ENCODE data around the gene TECR. TPM values are rescaled to one million over a fixed set of nuclear protein-coding genes. Genes with fewer than 3 reads are reported as not detected.
"Not testable (repeated sequence)": the region's sequence is repeated elsewhere in the genome, so short reads cannot be mapped to it uniquely, and the experiment has no call there.

The TECR gene
- total and polyA plus RNA-seq, 2 of the 4 experiments (the other 2 are of a cell fraction), result 46.2 to 81.2 TPM

GRCh38 chr19:14551134-14552005, 22.0 kb downstream of the TECR start:
- H2BK5ac ChIP-seq (ENCODE audit: low read depth, low read length, poor library complexity, severe bottlenecking); H4K8ac ChIP-seq (ENCODE audit: low read depth in 2 of 2, low read length in 2 of 2); H3K4me3 ChIP-seq (ENCODE audit: insufficient read depth, low read depth, low read length); H3K18ac ChIP-seq (ENCODE audit: low read depth, low read length); intact Hi-C loops (cut with micrococcal nuclease); H4K91ac ChIP-seq (ENCODE audit: insufficient read depth, low read depth, low read length); H4K5ac ChIP-seq (ENCODE audit: low read depth, low read length); BruUV-seq (replicated peaks); H3K9ac ChIP-seq (ENCODE audit: low read depth, low read length); dilution Hi-C loops (cut with HindIII; ENCODE audit: low sequenced_read_pairs, unreplicated experiment); H3K14ac ChIP-seq (replicated peaks; ENCODE audit: low read depth, low read length); H3K9me1 ChIP-seq (ENCODE audit: insufficient read depth, low read length); H2BK120ac ChIP-seq (ENCODE audit: low read depth, low read length); H3K4me1 ChIP-seq (ENCODE audit: control insufficient read depth, insufficient read depth, low read length); H3K36me3 ChIP-seq (ENCODE audit: control insufficient read depth, insufficient read depth, low read length); H3K9me3 ChIP-seq (ENCODE audit: control insufficient read depth, insufficient read depth, low read length); H2BK20ac ChIP-seq (ENCODE audit: low read depth, low read length); CTCF ChIA-PET; H3K23ac ChIP-seq (ENCODE audit: low read depth, low read length); H2BK15ac ChIP-seq (ENCODE audit: low read depth, low read length); H4K20me1 ChIP-seq (ENCODE audit: insufficient read depth, low read length); H3K27me3 ChIP-seq (ENCODE audit: control insufficient read depth, insufficient read depth, low read length); POLR2A ChIA-PET (ENCODE audit: unreplicated experiment); H3K4ac ChIP-seq (ENCODE audit: low read depth, low read length); H3K4me2 ChIP-seq (ENCODE audit: low read depth, low read length); H3K56ac ChIP-seq (ENCODE audit: extremely low read depth, insufficient read depth, low read length); H3K27ac ChIP-seq (ENCODE audit: insufficient read depth, low read length); H2AK5ac ChIP-seq (ENCODE audit: low read depth, low read length): not testable (repeated sequence)
- WGBS, 2 experiments (ENCODE audit: extremely low coverage in 2 of 2, insufficient read length in 1 of 2), result 46% methylated on average over 5 of the region's 12 CpGs; no CpG with 5 or more reads in 1 of the 2 experiments
- H2AFZ ChIP-seq (replicated peaks; ENCODE audit: low read length, poor library complexity), result peak overlapping the region; percentile 36
- 0 out of 2 replicates have a peak, but pooled peaks have one; percentile 21 for TF ChIP-seq CTCF (conservative IDR thresholded peaks at IDR 0.05; ENCODE audit: low read depth, low read length)
- peak; percentile 21; the same call in 1 of the 2 replicates for TF ChIP-seq RAD21 (IDR thresholded peaks at IDR 0.05; ENCODE audit: low read length)
- peaks cover 9 to 35% of the 10 kb centered on the region in 2 experiments for H3K79me1 ChIP-seq (ENCODE audit: low read depth in 1 of 2, low read length in 2 of 2)
- H2AK9ac ChIP-seq (replicated peaks; ENCODE audit: low read depth, low read length, poor library complexity), result peak overlapping the region; percentile 17
- peak; percentile 35 for DNase-seq
- ATAC-seq (ENCODE audit: low read depth), result peak; percentile 67
- in situ Hi-C loops (cut with MboI; ENCODE audit: low sequenced_read_pairs), result loop anchor here (25.0 kb wide), 1 partner anchor 886 kb away; the partner anchor contains the start of gene WIZ

GRCh38 chr19:14552006-14552360, 22.6 kb downstream of the TECR start:
- H2BK5ac ChIP-seq (ENCODE audit: low read depth, low read length, poor library complexity, severe bottlenecking); H3K4ac ChIP-seq (ENCODE audit: low read depth, low read length); H3K9me3 ChIP-seq (ENCODE audit: control insufficient read depth, insufficient read depth, low read length); H2AK9ac ChIP-seq (replicated peaks; ENCODE audit: low read depth, low read length, poor library complexity); H3K9ac ChIP-seq (ENCODE audit: low read depth, low read length); H3K9me1 ChIP-seq (ENCODE audit: insufficient read depth, low read length); H3K18ac ChIP-seq (ENCODE audit: low read depth, low read length); H3K56ac ChIP-seq (ENCODE audit: extremely low read depth, insufficient read depth, low read length); CTCF ChIA-PET; H2AFZ ChIP-seq (replicated peaks; ENCODE audit: low read length, poor library complexity); H4K91ac ChIP-seq (ENCODE audit: insufficient read depth, low read depth, low read length); H2BK15ac ChIP-seq (ENCODE audit: low read depth, low read length); H3K4me1 ChIP-seq (ENCODE audit: control insufficient read depth, insufficient read depth, low read length); H3K27ac ChIP-seq (ENCODE audit: insufficient read depth, low read length); ATAC-seq (ENCODE audit: low read depth); H4K5ac ChIP-seq (ENCODE audit: low read depth, low read length); BruUV-seq (replicated peaks); dilution Hi-C loops (cut with HindIII; ENCODE audit: low sequenced_read_pairs, unreplicated experiment); H3K23ac ChIP-seq (ENCODE audit: low read depth, low read length); intact Hi-C loops (cut with micrococcal nuclease); H3K27me3 ChIP-seq (ENCODE audit: control insufficient read depth, insufficient read depth, low read length); DNase-seq; H2AK5ac ChIP-seq (ENCODE audit: low read depth, low read length); H3K14ac ChIP-seq (replicated peaks; ENCODE audit: low read depth, low read length); H3K4me3 ChIP-seq (ENCODE audit: insufficient read depth, low read depth, low read length); H2BK20ac ChIP-seq (ENCODE audit: low read depth, low read length); H2BK120ac ChIP-seq (ENCODE audit: low read depth, low read length); H4K8ac ChIP-seq (ENCODE audit: low read depth in 2 of 2, low read length in 2 of 2); H3K36me3 ChIP-seq (ENCODE audit: control insufficient read depth, insufficient read depth, low read length); H3K4me2 ChIP-seq (ENCODE audit: low read depth, low read length); POLR2A ChIA-PET (ENCODE audit: unreplicated experiment): not testable (repeated sequence)
- Histone ChIP-seq H3K79me1 (ENCODE audit: low read depth in 1 of 2, low read length in 2 of 2) (peaks cover 9 to 37% of the 10 kb centered on the region in 2 experiments), H4K20me1 (ENCODE audit: insufficient read depth, low read length) (peaks cover 10% of the 10 kb centered on the region)
- WGBS, 2 experiments (ENCODE audit: extremely low coverage in 2 of 2, insufficient read length in 1 of 2), result no CpG with 5 or more reads among the region's 8 CpGs
- in situ Hi-C loops (cut with MboI; ENCODE audit: low sequenced_read_pairs), result loop anchor here (25.0 kb wide), 1 partner anchor 885 kb away; the partner anchor contains the start of gene WIZ

Measured in IMR-90 (cell line).